HEK293T (cell line): ENCODE data around the gene RNU7-1.

Source experiments
- CTCF ChIA-PET: fragments of 350-600 bp; formaldehyde crosslinking; extraction: SDS; loops from one replicate; lab custom pipeline; 2021; ENCODE audit warnings: antibody characterized with exemption, inconsistent platforms; lab: Yijun Ruan, JAX
- POLR2A ChIA-PET: fragments of 350-600 bp; formaldehyde crosslinking; extraction: SDS; loops from one replicate; lab custom pipeline; 2020; ENCODE audit warnings: antibody characterized with exemption, inconsistent platforms; lab: Yijun Ruan, JAX
- DNase-seq: peaks from one replicate; pipeline ENCODE4 v3.0.0; 2012; ENCODE audit warnings: mixed read lengths; ENCODE audit errors: extremely low spot score
- ARNT ChIP-seq: fragments of 450-650 bp; IDR thresholded peaks from 2 replicates; pipeline ENCODE4 v1.6.1; 2017; ENCODE audit warnings: mild to moderate bottlenecking
- BHLHE40 ChIP-seq: fragments of 450-650 bp; IDR thresholded peaks from 2 replicates; pipeline ENCODE4 v1.6.1; 2016; ENCODE audit warnings: mild to moderate bottlenecking, moderate library complexity, borderline replicate concordance
- CTBP1 ChIP-seq: fragments of 450-650 bp; IDR thresholded peaks from 2 replicates; pipeline ENCODE4 v1.6.1; 2016; ENCODE audit warnings: borderline replicate concordance
- ELF4 ChIP-seq: fragments of 450-650 bp; IDR thresholded peaks from 2 replicates; pipeline ENCODE4 v1.6.1; 2017; ENCODE audit warnings: antibody characterized with exemption
- FOXA1 ChIP-seq: fragments of 450-650 bp; IDR thresholded peaks from 2 replicates; pipeline ENCODE4 v1.6.1; 2016; ENCODE audit warnings: mild to moderate bottlenecking
- FOXK2 ChIP-seq: fragments of 450-650 bp; IDR thresholded peaks from 2 replicates; pipeline ENCODE4 v1.6.1; 2016; ENCODE audit warnings: mild to moderate bottlenecking
- FOXM1 ChIP-seq: fragments of 450-650 bp; IDR thresholded peaks from 2 replicates; pipeline ENCODE4 v1.6.1; 2017; ENCODE audit warnings: mild to moderate bottlenecking, borderline replicate concordance
- HDGF ChIP-seq: fragments of 450-650 bp; IDR thresholded peaks from 2 replicates; pipeline ENCODE4 v1.6.1; 2017; ENCODE audit warnings: antibody characterized with exemption, borderline replicate concordance
- L3MBTL2 ChIP-seq: fragments of 450-650 bp; conservative IDR thresholded peaks from 2 replicates; pipeline ENCODE4 v1.6.1; 2016; ENCODE audit warnings: mild to moderate bottlenecking
- LEF1 ChIP-seq: fragments of 450-650 bp; IDR thresholded peaks from 2 replicates; pipeline ENCODE4 v1.6.1; 2017; ENCODE audit warnings: mild to moderate bottlenecking, borderline replicate concordance
- NFRKB ChIP-seq: fragments of 450-650 bp; IDR thresholded peaks from 2 replicates; pipeline ENCODE4 v1.6.1; 2016; ENCODE audit warnings: mild to moderate bottlenecking, moderate library complexity
- PKNOX1 ChIP-seq: fragments of 450-650 bp; IDR thresholded peaks from 2 replicates; pipeline ENCODE4 v1.6.1; 2016
- SP1 ChIP-seq: fragments of 450-650 bp; IDR thresholded peaks from 2 replicates; pipeline ENCODE4 v1.6.1; 2017
- SUZ12 ChIP-seq: fragments of 450-650 bp; IDR thresholded peaks from 2 replicates; pipeline ENCODE4 v1.6.1; 2016; ENCODE audit warnings: mild to moderate bottlenecking
- TARDBP ChIP-seq: fragments of 450-650 bp; IDR thresholded peaks from 2 replicates; pipeline ENCODE4 v1.6.1; 2016
- ZNF384 ChIP-seq: fragments of 450-650 bp; IDR thresholded peaks from 2 replicates; pipeline ENCODE4 v1.6.1; 2016

RNU7-1 gene

GRCh38 chr12:6958609-6959057, 15.0 kb downstream of the RNU7-1 start:
- no peak for TF ChIP-seq FOXM1
- TF ChIP-seq TARDBP: no peak
- TF ChIP-seq HDGF: no peak
- TF ChIP-seq ARNT: no peak
- ChIA-PET POLR2A (interaction anchor here (0.9 to 13.3 kb wide), 4 partner anchors 13 to 93 kb away, joined by 3 to 450 read pairs (median 4); partner anchors contain the start of genes C12orf57 and RNU7-1), CTCF (interaction anchor here (0.5 to 1.0 kb wide), 3 partner anchors 14 to 186 kb away, joined by 4 to 8 read pairs (median 5); no protein-coding TSS in a partner anchor)
- no peak for DNase-seq

GRCh38 chr12:6959058-6959804, 15.6 kb downstream of the RNU7-1 start:
- ChIA-PET POLR2A (interaction anchor here (0.9 to 13.3 kb wide), 5 partner anchors 13 to 94 kb away, joined by 3 to 450 read pairs (median 4); partner anchors contain the start of genes C12orf57 and RNU7-1), CTCF (interaction anchor here (1.0 kb wide), 1 partner anchor 34 kb away, joined by 8 read pairs; no protein-coding TSS in a partner anchor)
- TF ChIP-seq SP1 (no peak), BHLHE40 (no peak), ARNT (no peak), TARDBP (no peak), HDGF (no peak), ELF4 (no peak), PKNOX1 (no peak), FOXA1 (no peak), SUZ12 (no peak), LEF1 (no peak), NFRKB (no peak), FOXM1 (no peak), CTBP1 (no peak), FOXK2 (no peak), ZNF384 (no peak)
- no peak for DNase-seq

- TF ChIP-seq CTBP1 (no peak), PKNOX1 (no peak)
- DNase-seq: no peak
- ChIA-PET CTCF (interaction anchor here (0.6 to 2.7 kb wide), 3 partner anchors 14 to 84 kb away, joined by 3 to 47 read pairs (median 9); partner anchors contain the start of genes C12orf57 and RNU7-1), POLR2A (interaction anchor here (1.2 to 13.3 kb wide), 10 partner anchors 8 to 207 kb away, joined by 3 to 450 read pairs (median 12); partner anchors contain the start of genes C12orf57, CDCA3, MLF2 and PTPN6)
Observed at GRCh38 chr12:6959805-6960592, 16.4 kb downstream of the RNU7-1 start.

- TF ChIP-seq ELF4 (no peak), SUZ12 (no peak), HDGF (no peak), SP1 (no peak), NFRKB (no peak), ARNT (no peak), ZNF384 (no peak), BHLHE40 (no peak), FOXM1 (no peak), TARDBP (no peak), PKNOX1 (no peak), L3MBTL2 (no peak), FOXK2 (no peak), LEF1 (no peak), CTBP1 (no peak)
- ChIA-PET CTCF (interaction anchor here (0.6 to 2.7 kb wide), 10 partner anchors 15 to 152 kb away, joined by 3 to 47 read pairs (median 4); partner anchors contain the start of genes C12orf57, LPCAT3, RNU7-1 and SPSB2), POLR2A (interaction anchor here (0.6 to 13.3 kb wide), 20 partner anchors 9 to 208 kb away, joined by 3 to 450 read pairs (median 6); partner anchors contain the start of genes C12orf57, CDCA3, LPCAT3 and MLF2)
- DNase-seq: no peak
Observed at GRCh38 chr12:6960593-6961277, 17.1 kb downstream of the RNU7-1 start.

DNA sequence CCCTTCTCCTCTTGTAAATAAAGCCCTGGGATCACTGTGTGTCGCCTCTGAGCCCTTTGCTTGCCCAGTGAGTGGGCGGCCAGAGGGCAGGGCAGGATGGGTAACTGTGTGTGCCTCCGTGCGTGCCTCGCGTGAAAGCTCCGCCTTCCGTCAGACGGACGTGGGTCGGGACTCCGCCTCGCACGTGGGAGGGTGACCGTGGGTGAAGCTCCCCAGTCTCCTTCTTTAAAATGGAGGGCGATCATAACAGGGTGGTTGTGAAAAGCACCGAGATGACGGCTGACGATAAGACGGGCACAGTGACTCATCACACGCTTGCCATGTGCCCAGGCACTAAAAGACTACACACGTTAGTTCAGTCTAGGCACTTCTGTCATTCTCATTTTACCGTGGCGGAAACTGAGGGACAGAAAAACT, 17.7 kb downstream of the RNU7-1 start:
- TF ChIP-seq PKNOX1: no peak
- peak; percentile 53; the same call in 1 of the 2 replicates for TF ChIP-seq L3MBTL2
- POLR2A ChIA-PET: interaction anchor here (0.6 to 13.3 kb wide), 24 partner anchors 9 to 407 kb away, joined by 3 to 450 read pairs (median 4); partner anchors contain the start of genes C12orf57, C1RL, CDCA3 and LPCAT3
- DNase-seq: no peak
- CTCF ChIA-PET: interaction anchor here (0.7 to 2.7 kb wide), 15 partner anchors 9 to 152 kb away, joined by 3 to 47 read pairs (median 5); partner anchors contain the start of genes C12orf57, LPCAT3, RNU7-1 and SPSB2
